Thoracic aorta (tissue), 2 donors: Measurements from ENCODE around the gene CTSH. TPM values are rescaled to one million over a fixed set of nuclear protein-coding genes. Genes with fewer than 3 reads are reported as not detected.

Source experiments
- ATAC-seq: fragments of 150-250 bp; one replicate; pipeline ENCODE4 v1.8.0; 2017; ENCODE audit warnings: low read depth; ENCODE audit not compliant: insufficient number of reproducible peaks, low FRiP score
- DNase-seq: peaks from one replicate; pipeline ENCODE4 v3.0.0-alpha.2; 2020; ENCODE audit warnings: low spot score
- H3K27ac ChIP-seq, 2 donors: fragments of 200-600 bp; sonication (generic); 1 replicate in 1 of 2; 2 replicates in 1 of 2; pipeline ENCODE4 v1.5.1; 2016; ENCODE audit warnings: mild to moderate bottlenecking in 2 of 2, moderate library complexity in 2 of 2
- H3K27me3 ChIP-seq: fragments of 200-600 bp; sonication (generic); replicated peaks from 2 replicates; pipeline ENCODE4 v1.6.0; 2016; ENCODE audit warnings: mild to moderate bottlenecking; ENCODE audit not compliant: insufficient read depth
- H3K36me3 ChIP-seq: fragments of 200-600 bp; sonication (generic); one replicate; pipeline ENCODE4 v1.5.1; 2016
- H3K4me1 ChIP-seq, 2 donors: fragments of 200-600 bp; sonication (generic); 1 replicate in 1 of 2; 2 replicates in 1 of 2; pipeline versions ENCODE4 v1.5.1 to v1.6.0; 2016; ENCODE audit warnings: low read depth in 2 of 2, mild to moderate bottlenecking in 1 of 2; ENCODE audit not compliant: control insufficient read depth in 1 of 2
- H3K4me3 ChIP-seq: fragments of 200-600 bp; sonication (generic); 2 replicates; pipeline ENCODE4 v1.5.1; 2016; ENCODE audit warnings: mild to moderate bottlenecking
- H3K9me3 ChIP-seq: fragments of 200-600 bp; sonication (generic); 2 replicates; pipeline ENCODE4 v1.5.1; 2016
- total RNA-seq, 2 donors: library from RNA; depleted of rRNA; stranded (reverse); fragments of >200 nt; gene quantifications; one replicate each; pipeline versions ENCODE4 v1.1.0 to v1.2.3, GENCODE V29; 2016
- TF ChIP-seq, protein P1 (sequence below): fragments of 200-600 bp; sonication (generic); IDR thresholded peaks from one replicate; pipeline ENCODE4 v1.5.1; 2019; ENCODE audit warnings: antibody characterized with exemption

CTSH gene
- total RNA-seq, 2 donors from 2014 or later, result 136 to 149 TPM

DNA sequence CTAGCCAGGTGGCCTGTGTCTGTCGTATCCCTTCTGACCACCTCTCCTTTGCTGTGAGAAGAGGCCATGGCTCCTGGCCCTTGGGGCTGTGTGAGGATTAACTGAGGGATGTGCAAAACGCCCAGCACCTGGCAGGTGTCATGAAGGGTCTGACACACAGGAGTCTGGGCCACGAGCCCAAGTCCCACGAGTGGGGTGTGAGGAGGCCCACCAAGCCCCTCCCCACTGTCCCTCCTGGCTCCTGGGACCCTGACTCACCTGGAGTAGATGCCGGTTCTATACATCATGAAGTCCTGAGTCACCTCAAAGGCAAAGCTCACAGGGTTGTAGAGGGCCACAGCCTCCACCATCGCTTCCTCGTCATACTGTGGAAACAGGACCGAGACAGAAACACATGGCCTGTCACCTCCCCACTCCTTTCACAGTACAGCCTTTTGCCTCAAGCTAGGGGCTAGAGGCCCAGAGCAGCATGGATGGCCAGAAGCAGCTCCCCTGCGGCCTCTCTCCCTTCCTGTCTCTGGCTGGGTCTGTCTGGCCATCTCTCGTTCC is 19.7 kb downstream of the CTSH start:
- ATAC-seq, result no peak
- no peak for DNase-seq
- H3K4me3 ChIP-seq, result no peak overlapping the region
- H3K27ac ChIP-seq, result no peak overlapping the region
- H3K36me3 ChIP-seq, result peaks cover 55% of the 10 kb centered on the region
- H3K27me3 ChIP-seq, result no peaks in the 10 kb centered on the region
- no peaks in the 10 kb centered on the region for H3K9me3 ChIP-seq
- TF ChIP-seq, protein P1, sequence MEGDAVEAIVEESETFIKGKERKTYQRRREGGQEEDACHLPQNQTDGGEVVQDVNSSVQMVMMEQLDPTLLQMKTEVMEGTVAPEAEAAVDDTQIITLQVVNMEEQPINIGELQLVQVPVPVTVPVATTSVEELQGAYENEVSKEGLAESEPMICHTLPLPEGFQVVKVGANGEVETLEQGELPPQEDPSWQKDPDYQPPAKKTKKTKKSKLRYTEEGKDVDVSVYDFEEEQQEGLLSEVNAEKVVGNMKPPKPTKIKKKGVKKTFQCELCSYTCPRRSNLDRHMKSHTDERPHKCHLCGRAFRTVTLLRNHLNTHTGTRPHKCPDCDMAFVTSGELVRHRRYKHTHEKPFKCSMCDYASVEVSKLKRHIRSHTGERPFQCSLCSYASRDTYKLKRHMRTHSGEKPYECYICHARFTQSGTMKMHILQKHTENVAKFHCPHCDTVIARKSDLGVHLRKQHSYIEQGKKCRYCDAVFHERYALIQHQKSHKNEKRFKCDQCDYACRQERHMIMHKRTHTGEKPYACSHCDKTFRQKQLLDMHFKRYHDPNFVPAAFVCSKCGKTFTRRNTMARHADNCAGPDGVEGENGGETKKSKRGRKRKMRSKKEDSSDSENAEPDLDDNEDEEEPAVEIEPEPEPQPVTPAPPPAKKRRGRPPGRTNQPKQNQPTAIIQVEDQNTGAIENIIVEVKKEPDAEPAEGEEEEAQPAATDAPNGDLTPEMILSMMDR, result no peak
- H3K4me1 ChIP-seq, result no peaks in the 10 kb centered on the region

DNA sequence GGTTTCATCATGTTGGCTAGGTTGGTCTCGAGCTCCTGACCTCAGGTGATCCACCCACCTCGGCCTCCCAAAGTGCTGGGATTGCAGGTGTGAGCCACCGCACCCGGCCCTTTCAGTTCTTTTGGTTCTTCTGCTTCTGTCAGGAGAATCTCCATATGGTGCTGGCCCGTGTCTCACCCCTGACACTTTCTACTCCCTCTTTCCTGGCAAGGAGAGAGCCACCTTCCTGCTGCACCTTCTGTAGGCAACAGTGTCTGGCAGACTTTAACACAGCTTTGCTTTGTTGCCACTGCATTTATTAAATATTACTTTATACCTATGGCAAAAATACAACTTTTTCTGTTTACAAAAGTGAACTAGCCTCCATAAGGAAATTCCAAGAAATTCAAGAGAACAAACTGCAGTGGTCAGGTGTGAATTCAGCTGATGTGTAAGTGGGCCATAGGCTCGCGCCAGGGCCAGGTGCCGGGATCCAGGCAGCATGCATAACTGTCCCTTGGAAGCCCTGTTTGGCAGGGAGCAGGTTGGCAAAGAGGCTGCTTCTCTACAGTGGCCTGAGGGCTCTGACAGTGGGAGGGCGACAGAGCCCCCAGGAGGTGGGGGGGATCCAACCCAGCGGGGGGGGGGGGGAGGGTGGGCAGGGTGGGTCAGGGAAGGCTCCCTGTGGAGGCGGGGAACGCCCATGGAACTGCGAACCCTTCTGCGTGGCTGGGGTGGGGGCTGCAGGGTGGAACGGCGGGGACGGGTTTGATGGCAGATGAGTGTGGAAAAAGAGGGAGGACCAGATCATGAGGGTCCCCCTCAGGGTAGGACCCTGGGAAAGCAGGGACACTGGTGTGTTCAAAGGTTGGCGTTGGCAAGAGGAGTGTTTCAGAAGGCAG is 21.1 kb downstream of the CTSH start:
- H3K4me3 ChIP-seq, result no peak overlapping the region
- peaks cover 64% of the 10 kb centered on the region for H3K36me3 ChIP-seq
- H3K4me1 ChIP-seq, result no peaks in the 10 kb centered on the region
- H3K27ac ChIP-seq, result no peak overlapping the region
- H3K27me3 ChIP-seq, result no peaks in the 10 kb centered on the region
- no peaks in the 10 kb centered on the region for H3K9me3 ChIP-seq
- TF ChIP-seq, protein P1, result no peak
- ATAC-seq (no peak), DNase-seq (no peak)

DNA sequence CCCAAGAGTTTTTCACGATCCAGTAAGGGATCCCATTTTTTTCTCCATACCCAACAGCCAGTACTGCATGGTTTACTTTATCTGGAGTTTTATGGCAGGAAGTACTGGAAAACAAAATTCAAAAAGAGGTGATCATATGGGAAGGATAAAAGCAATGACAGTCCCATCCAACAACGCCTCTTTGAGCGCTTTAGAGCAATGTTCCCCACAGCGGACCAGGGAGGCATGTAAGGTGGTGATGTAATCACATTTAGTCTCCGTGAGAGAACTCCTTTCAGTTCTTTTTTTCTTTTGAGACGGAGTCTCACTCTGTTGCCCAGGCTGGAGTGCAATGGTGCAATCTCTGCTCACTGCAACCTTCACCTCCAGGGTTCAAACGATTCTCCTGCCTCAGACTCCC is 21.8 kb downstream of the CTSH start:
- no peak overlapping the region for H3K4me3 ChIP-seq
- H3K27me3 ChIP-seq, result no peaks in the 10 kb centered on the region
- no peaks in the 10 kb centered on the region for H3K9me3 ChIP-seq
- H3K4me1 ChIP-seq, result no peaks in the 10 kb centered on the region
- H3K27ac ChIP-seq, result no peak overlapping the region
- TF ChIP-seq, protein P1, result no peak
- DNase-seq (no peak), ATAC-seq (no peak)
- H3K36me3 ChIP-seq, result peaks cover 67% of the 10 kb centered on the region

DNA sequence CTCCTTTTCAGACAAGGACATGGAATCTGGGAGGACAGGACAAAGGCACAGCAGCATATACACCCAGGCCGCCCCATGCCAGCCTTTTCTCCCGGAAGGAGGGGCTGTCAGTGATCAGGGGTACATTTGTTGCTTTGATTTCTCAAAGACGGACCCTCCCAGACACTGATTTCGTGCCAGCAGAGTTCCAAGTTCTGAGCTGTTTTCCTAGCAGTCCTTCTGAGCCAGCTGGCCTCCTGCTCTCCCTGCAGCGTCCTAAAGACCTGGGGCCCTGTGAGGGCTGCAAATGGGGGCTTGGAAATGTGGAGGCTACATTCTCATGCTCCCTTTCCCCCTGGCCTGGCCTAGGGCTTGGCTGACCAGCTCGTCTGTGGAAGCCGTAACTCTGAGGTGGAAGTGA is 22.3 kb downstream of the CTSH start:
- ATAC-seq, result no peak
- Histone ChIP-seq H3K27ac (no peak overlapping the region), H3K36me3 (peaks cover 63% of the 10 kb centered on the region), H3K9me3 (no peaks in the 10 kb centered on the region), H3K27me3 (no peaks in the 10 kb centered on the region), H3K4me1 (no peaks in the 10 kb centered on the region), H3K4me3 (no peak overlapping the region)
- no peak for DNase-seq
- TF ChIP-seq, protein P1, result no peak

DNA sequence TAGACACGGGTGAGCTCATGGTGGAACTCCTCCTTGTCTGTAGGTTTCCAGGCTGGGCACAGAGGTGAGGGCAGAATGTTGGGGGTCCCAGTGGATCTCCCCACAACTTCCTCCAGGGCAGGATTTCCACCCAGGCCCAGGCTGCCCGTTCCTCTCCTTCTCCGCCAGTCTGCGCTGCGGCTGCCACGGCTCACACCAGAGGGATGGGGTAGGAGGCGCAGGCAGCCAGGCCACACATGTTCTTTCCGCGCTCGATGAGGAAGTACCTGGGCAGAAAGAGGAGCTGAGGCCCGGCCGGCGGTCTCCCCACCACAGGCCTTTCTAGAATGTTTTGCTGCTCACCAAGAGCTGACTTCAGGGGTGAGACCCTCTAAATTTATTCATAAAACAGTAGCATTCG is 22.9 kb downstream of the CTSH start:
- no peak for ATAC-seq
- peaks cover under 1 to 5% of the 10 kb centered on the region in 2 donors for H3K4me1 ChIP-seq
- H3K9me3 ChIP-seq, result no peaks in the 10 kb centered on the region
- no peak overlapping the region for H3K4me3 ChIP-seq
- DNase-seq, result no peak
- no peaks in the 10 kb centered on the region for H3K27me3 ChIP-seq
- H3K27ac ChIP-seq, result no peak overlapping the region
- peaks cover 58% of the 10 kb centered on the region for H3K36me3 ChIP-seq
- TF ChIP-seq, protein P1, result no peak
